ENCODE measurements around the gene PGBD2. TPM values are rescaled to one million over a fixed set of nuclear protein-coding genes. Genes with fewer than 3 reads are reported as not detected.
A peak's percentile ranks its signal among the peaks of the same experiment; 100 is the strongest.

The PGBD2 gene
- total and polyA plus RNA-seq, 9 of the 15 experiments (the other 6 are each of a cell fraction or from before 2014, with no cell fraction given): 11.9 to 21.8 (median 14.7) TPM

DNA sequence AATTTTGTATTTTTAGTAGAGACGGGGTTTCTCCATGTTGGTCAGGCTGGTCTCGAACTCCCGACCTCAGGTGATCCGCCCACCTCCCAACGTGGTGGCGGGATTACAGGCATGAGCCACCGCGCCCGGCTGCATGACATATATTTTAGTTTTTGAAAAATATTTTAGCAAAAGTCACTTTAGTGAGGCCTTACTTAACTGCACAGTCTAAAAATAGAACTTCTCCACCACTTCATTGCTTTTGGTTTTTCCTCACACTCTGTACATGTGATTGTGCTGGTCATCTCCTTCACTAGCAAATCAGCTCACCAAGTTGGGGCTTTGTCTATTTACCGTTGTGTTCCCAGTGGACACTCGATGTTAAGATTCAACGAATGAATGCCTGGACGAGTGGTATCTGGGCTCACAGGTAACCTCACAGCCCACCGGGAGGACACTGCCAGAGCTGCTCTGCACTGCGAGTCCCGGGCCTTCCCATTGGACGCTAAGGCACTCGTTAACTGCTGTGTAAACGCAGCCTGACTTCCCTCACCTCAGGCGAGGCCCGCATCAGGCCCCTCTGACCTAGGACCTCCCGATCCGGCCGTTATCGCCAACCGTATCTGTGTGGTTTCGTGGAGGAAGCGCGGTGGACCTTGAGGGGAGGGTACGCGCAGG is 33.2 kb upstream of the PGBD2 start (continued):
- TF ChIP-seq ZNF518B (CRISPR knock-in tag; IDR thresholded peaks at IDR 0.05) (no peak), E4F1 (CRISPR knock-in tag; IDR thresholded peaks at IDR 0.05; ENCODE audit: borderline replicate concordance) (no peak), ZC3H4 (CRISPR knock-in tag; IDR thresholded peaks at IDR 0.05; ENCODE audit: borderline replicate concordance) (no peak), CREB3 (tag; conservative IDR thresholded peaks at IDR 0.05; ENCODE audit: low read depth) (no peak), CTCF (IDR thresholded peaks at IDR 0.05 in 2 of 3, conservative IDR thresholded peaks at IDR 0.05 in 1 of 3; ENCODE audit: insufficient read depth in 2 of 3, low read depth in 1 of 3, low read length in 3 of 3) (0 out of 6 replicates have a peak, but pooled peaks of 1 of the 3 experiments have one; percentile 4), ZNF551 (CRISPR knock-in tag; IDR thresholded peaks at IDR 0.05) (no peak), HDAC8 (tag; IDR thresholded peaks at IDR 0.05) (peak; percentile 34; the same call in 1 of the 2 replicates), KLF6 (CRISPR knock-in tag; IDR thresholded peaks at IDR 0.05; ENCODE audit: borderline replicate concordance) (no peak), CXXC5 (CRISPR knock-in tag; IDR thresholded peaks at IDR 0.05) (peak; percentile 72; the same call in 1 of the 2 replicates), HOXB6 (CRISPR knock-in tag; IDR thresholded peaks at IDR 0.05; ENCODE audit: borderline replicate concordance) (no peak), ZNF263 (CRISPR knock-in tag; IDR thresholded peaks at IDR 0.05; ENCODE audit: borderline replicate concordance) (peak; percentile 31; the same call in 1 of the 2 replicates), EP400 (IDR thresholded peaks at IDR 0.05) (peak; percentile 41; the same call in 1 of the 2 replicates), ZBTB1 (CRISPR knock-in tag; IDR thresholded peaks at IDR 0.05; ENCODE audit: borderline replicate concordance, low read depth) (peak; percentile 95), ZNF431 (CRISPR knock-in tag; IDR thresholded peaks at IDR 0.05) (no peak), ARID2 (IDR thresholded peaks at IDR 0.05) (no peak)
- TF ChIP-seq, protein P1, sequence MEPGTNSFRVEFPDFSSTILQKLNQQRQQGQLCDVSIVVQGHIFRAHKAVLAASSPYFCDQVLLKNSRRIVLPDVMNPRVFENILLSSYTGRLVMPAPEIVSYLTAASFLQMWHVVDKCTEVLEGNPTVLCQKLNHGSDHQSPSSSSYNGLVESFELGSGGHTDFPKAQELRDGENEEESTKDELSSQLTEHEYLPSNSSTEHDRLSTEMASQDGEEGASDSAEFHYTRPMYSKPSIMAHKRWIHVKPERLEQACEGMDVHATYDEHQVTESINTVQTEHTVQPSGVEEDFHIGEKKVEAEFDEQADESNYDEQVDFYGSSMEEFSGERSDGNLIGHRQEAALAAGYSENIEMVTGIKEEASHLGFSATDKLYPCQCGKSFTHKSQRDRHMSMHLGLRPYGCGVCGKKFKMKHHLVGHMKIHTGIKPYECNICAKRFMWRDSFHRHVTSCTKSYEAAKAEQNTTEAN (CRISPR knock-in tag; IDR thresholded peaks at IDR 0.05): 0 out of 2 replicates have a peak, but pooled peaks have one; percentile 7
